ENCODE results near the gene WNT5A. TPM values are rescaled to one million over a fixed set of nuclear protein-coding genes. Genes with fewer than 3 reads are reported as not detected.

WNT5A gene
- total and polyA plus RNA-seq, 9 of the 15 experiments (the other 6 are each of a cell fraction or from before 2014, with no cell fraction given) = 0.11 TPM; not detected in 8

DNA sequence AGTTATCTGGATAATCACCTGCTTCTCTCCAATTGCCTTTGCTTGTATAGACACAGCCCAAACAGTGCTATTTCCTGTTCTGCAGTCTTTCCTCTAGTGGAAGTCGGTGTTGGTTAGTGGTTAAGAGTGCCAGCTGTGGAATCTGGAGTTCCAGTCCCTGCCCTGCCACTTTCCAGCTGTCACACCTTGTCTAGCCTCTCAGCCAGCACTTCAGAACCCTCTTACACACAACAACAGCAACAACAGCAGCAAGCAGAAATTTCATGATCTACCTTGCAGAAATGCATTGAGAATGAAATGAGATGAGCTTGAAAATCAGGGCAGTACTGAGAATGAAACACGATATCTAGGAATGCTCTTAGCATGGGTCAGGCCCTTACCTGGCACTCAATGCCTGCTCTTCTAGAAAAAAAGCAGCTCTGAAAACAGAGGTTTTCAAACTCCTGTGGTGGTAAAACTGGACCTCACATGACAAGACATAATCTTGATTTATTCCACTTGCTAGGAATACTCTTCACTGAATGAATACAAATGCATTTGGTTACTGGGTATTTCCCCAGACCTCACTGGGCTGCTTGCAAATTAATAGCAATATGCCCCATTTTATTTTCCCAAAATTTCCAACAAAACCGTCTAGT lies 3.3 kb upstream of the WNT5A start:
- POLR2A ChIA-PET = no interaction called here
- H3K4me3 ChIP-seq = no peak overlapping the region
- FAIRE-seq (no peak), DNase-seq (ENCODE audit: extremely low read depth in 1 of 4, low spot score in 3 of 4) (no peak), ATAC-seq (no peak)
- CTCF ChIA-PET (ENCODE audit: low intra/inter-chr PET ratio) = no interaction called here
- in situ Hi-C loops (cut with MboI) (no loop called here), intact Hi-C loops (cut with micrococcal nuclease) (no loop called here)
- H4K20me1 ChIP-seq (replicated peaks; ENCODE audit: control insufficient read depth, insufficient read depth, low read length) = no peaks in the 10 kb centered on the region
- H3K4me2 ChIP-seq (ENCODE audit: insufficient read depth, low read length) = no peak overlapping the region
- no peaks in the 10 kb centered on the region for H3K9me3 ChIP-seq (replicated peaks; ENCODE audit: control insufficient read depth, insufficient read depth, low read depth, low read length)
- H3K9ac ChIP-seq (ENCODE audit: insufficient read depth in 1 of 2, low read depth in 2 of 2, low read length in 2 of 2) = no peak overlapping the region
- no peaks in the 10 kb centered on the region for H3K36me3 ChIP-seq (ENCODE audit: control insufficient read depth, insufficient read depth, low read length)
- BruUV-seq (replicated peaks) = no TSS peak
- no peak overlapping the region for H2AFZ ChIP-seq (ENCODE audit: low read depth, low read length)
- no peak overlapping the region for H3K27ac ChIP-seq (ENCODE audit: extremely low read depth, low read depth, low read length)
- H3K27me3 ChIP-seq (ENCODE audit: control insufficient read depth in 2 of 2, insufficient read depth in 2 of 2, low read length in 2 of 2) = peaks cover 0 to 10% of the 10 kb centered on the region in 2 experiments; a peak in 2 of 5 replicates
- no peaks in the 10 kb centered on the region for H3K9me1 ChIP-seq (ENCODE audit: control insufficient read depth, insufficient read depth, low read length)
- no peaks in the 10 kb centered on the region for H3K79me2 ChIP-seq (ENCODE audit: control insufficient read depth, insufficient read depth, low read length)
- no peaks in the 10 kb centered on the region; a peak in 1 of 5 replicates for H3K4me1 ChIP-seq (replicated peaks in 1 of 2; ENCODE audit: control insufficient read depth in 2 of 2, insufficient read depth in 2 of 2, low read length in 2 of 2)
- 0% methylated on average over 3 of the region's 3 CpGs for WGBS (ENCODE audit: insufficient coverage, low coverage, missing lambda C conversion rate)
- TF ChIP-seq, protein P1, sequence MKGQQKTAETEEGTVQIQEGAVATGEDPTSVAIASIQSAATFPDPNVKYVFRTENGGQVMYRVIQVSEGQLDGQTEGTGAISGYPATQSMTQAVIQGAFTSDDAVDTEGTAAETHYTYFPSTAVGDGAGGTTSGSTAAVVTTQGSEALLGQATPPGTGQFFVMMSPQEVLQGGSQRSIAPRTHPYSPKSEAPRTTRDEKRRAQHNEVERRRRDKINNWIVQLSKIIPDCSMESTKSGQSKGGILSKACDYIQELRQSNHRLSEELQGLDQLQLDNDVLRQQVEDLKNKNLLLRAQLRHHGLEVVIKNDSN (CRISPR knock-in tag; IDR thresholded peaks at IDR 0.05) = no peak
- TF ChIP-seq HDAC6 (IDR thresholded peaks at IDR 0.05; ENCODE audit: low read depth, low read length) (no peak), CUX1 (CRISPR knock-in tag; IDR thresholded peaks at IDR 0.05) (no peak), TFE3 (CRISPR knock-in tag; IDR thresholded peaks at IDR 0.05) (no peak), C11orf30 (IDR thresholded peaks at IDR 0.05; ENCODE audit: low read depth) (no peak), ELK1 (CRISPR knock-in tag; IDR thresholded peaks at IDR 0.05) (no peak), FOXJ2 (tag; IDR thresholded peaks at IDR 0.05) (no peak), CBX1 (IDR thresholded peaks at IDR 0.05; ENCODE audit: low read depth) (no peak), ZNF12 (CRISPR knock-in tag; IDR thresholded peaks at IDR 0.05) (no peak), KDM1A (IDR thresholded peaks at IDR 0.05) (no peak), TAF9B (IDR thresholded peaks at IDR 0.05; ENCODE audit: partially characterized antibody) (no peak), ZNF174 (CRISPR knock-in tag; IDR thresholded peaks at IDR 0.05) (no peak), ZNF655 (CRISPR knock-in tag; IDR thresholded peaks at IDR 0.05) (no peak)

Data from K562 (cell line).